ENCODE data around the gene PEPD. TPM values are rescaled to one million over a fixed set of nuclear protein-coding genes. Genes with fewer than 3 reads are reported as not detected.

The PEPD gene
- total RNA-seq, 2 donors from 2014 or later, result 52.2 to 67.9 TPM

GRCh38 chr19:33554821-33555220 lies 33.2 kb upstream of the PEPD start:
- H3K27me3 ChIP-seq (ENCODE audit: control insufficient read depth, insufficient read depth, low read length, poor library complexity, severe bottlenecking), result no peaks in the 10 kb centered on the region
- TF ChIP-seq, protein P1, sequence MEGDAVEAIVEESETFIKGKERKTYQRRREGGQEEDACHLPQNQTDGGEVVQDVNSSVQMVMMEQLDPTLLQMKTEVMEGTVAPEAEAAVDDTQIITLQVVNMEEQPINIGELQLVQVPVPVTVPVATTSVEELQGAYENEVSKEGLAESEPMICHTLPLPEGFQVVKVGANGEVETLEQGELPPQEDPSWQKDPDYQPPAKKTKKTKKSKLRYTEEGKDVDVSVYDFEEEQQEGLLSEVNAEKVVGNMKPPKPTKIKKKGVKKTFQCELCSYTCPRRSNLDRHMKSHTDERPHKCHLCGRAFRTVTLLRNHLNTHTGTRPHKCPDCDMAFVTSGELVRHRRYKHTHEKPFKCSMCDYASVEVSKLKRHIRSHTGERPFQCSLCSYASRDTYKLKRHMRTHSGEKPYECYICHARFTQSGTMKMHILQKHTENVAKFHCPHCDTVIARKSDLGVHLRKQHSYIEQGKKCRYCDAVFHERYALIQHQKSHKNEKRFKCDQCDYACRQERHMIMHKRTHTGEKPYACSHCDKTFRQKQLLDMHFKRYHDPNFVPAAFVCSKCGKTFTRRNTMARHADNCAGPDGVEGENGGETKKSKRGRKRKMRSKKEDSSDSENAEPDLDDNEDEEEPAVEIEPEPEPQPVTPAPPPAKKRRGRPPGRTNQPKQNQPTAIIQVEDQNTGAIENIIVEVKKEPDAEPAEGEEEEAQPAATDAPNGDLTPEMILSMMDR (conservative IDR thresholded peaks at IDR 0.05), result no peak
- no peaks in the 10 kb centered on the region for H3K27me3 Mint-ChIP-seq (ENCODE audit: insufficient read depth)
- H3K4me1 Mint-ChIP-seq, result no peaks in the 10 kb centered on the region
- no peaks in the 10 kb centered on the region for H3K9me3 ChIP-seq (ENCODE audit: control insufficient read depth, low read length)
- no peak for DNase-seq
- H3K36me3 ChIP-seq (ENCODE audit: control insufficient read depth, insufficient read depth, low read length), result no peaks in the 10 kb centered on the region
- H3K4me3 Mint-ChIP-seq, result no peak overlapping the region
- no peaks in the 10 kb centered on the region for H3K4me1 ChIP-seq (ENCODE audit: control insufficient read depth, insufficient read depth, low read length)
- no peak overlapping the region for H3K4me3 ChIP-seq (ENCODE audit: low read length)
- H3K9me3 Mint-ChIP-seq, result no peaks in the 10 kb centered on the region
- WGBS, 2 experiments (ENCODE audit: insufficient coverage in 1 of 2, insufficient read length in 1 of 2), result 92 to 93% methylated on average over 5 to 7 of the region's 7 CpGs
- no peak overlapping the region for H3K27ac Mint-ChIP-seq
- no peak overlapping the region for H3K27ac ChIP-seq (ENCODE audit: low read depth, low read length)
- H3K9ac ChIP-seq (ENCODE audit: extremely low read depth, low read length, poor library complexity, severe bottlenecking), result no peak overlapping the region
- H3K36me3 Mint-ChIP-seq (ENCODE audit: low read depth), result no peaks in the 10 kb centered on the region

DNA sequence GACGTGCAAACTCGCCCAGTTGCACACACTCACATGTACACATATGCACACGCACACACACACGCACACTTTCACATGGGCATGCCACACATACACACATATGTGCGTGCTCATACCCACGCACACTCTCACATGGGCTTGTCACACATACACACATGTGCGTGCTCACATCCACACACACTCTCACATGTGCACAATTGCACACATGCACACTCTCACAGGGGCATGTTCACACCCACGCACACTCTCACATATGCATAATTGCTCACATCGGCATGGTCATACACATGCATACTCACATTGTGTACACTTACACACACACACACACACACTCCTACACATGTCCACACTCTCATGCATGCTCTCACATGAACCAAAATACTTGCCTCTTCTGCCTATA lies 32.8 kb upstream of the PEPD start:
- H3K9me3 ChIP-seq (ENCODE audit: control insufficient read depth, low read length), result no peaks in the 10 kb centered on the region
- H3K4me1 ChIP-seq (ENCODE audit: control insufficient read depth, insufficient read depth, low read length), result no peaks in the 10 kb centered on the region
- H3K27ac Mint-ChIP-seq, result no peak overlapping the region
- H3K4me3 ChIP-seq (ENCODE audit: low read length), result no peak overlapping the region
- no peaks in the 10 kb centered on the region for H3K36me3 ChIP-seq (ENCODE audit: control insufficient read depth, insufficient read depth, low read length)
- H3K9ac ChIP-seq (ENCODE audit: extremely low read depth, low read length, poor library complexity, severe bottlenecking), result no peak overlapping the region
- H3K27me3 ChIP-seq (ENCODE audit: control insufficient read depth, insufficient read depth, low read length, poor library complexity, severe bottlenecking), result no peaks in the 10 kb centered on the region
- TF ChIP-seq, protein P1 (conservative IDR thresholded peaks at IDR 0.05), result no peak
- no peak overlapping the region for H3K4me3 Mint-ChIP-seq
- H3K27me3 Mint-ChIP-seq (ENCODE audit: insufficient read depth), result no peaks in the 10 kb centered on the region
- WGBS, 2 experiments (ENCODE audit: insufficient coverage in 1 of 2, insufficient read length in 1 of 2), result 84 to 85% methylated on average over 6 to 9 of the region's 9 CpGs
- H3K27ac ChIP-seq (ENCODE audit: low read depth, low read length), result no peak overlapping the region
- peaks cover under 1% of the 10 kb centered on the region for H3K4me1 Mint-ChIP-seq
- DNase-seq, result no peak
- no peaks in the 10 kb centered on the region for H3K9me3 Mint-ChIP-seq
- no peaks in the 10 kb centered on the region for H3K36me3 Mint-ChIP-seq (ENCODE audit: low read depth)

DNA sequence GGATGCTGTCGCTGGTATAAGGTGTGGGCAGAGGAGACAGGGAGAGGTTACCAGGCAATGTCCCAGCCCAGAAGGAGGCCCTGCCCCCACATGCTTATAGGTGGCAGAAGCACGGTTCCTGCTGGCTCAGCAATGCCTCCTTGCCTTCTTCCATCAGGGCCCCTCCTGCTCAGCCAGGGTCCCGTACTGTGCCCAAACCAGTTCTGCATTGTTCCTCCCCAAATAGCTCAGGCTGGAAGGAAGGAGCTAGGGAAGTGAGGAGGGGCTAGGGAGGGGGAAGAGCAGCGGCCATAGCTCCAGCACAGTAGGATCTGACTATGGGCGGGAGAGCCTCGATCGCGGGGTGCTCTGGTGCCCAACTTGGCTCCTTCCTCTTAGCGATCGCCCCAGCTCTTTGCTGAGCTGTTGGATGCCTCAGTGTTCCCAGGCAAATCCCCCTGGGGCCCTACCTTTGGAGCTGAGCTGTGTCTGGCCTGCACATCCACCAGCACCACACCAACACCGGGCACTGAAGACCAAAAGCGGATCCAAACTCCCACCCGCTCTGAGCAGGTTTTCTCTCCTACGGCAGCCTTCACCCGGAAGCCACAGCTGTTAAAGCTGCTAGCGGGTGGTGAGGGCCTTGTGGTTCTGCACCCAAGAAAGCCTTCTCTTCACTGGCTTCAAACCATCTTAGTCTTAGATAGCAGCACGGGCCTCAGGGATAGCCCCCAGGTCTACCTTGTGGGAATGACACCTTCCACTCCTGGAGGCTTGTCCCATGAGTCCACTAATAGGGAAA lies 32.1 kb upstream of the PEPD start:
- no peak overlapping the region for H3K9ac ChIP-seq (ENCODE audit: extremely low read depth, low read length, poor library complexity, severe bottlenecking)
- H3K4me1 Mint-ChIP-seq, result peaks cover 3% of the 10 kb centered on the region
- H3K4me3 Mint-ChIP-seq, result no peak overlapping the region
- no peaks in the 10 kb centered on the region for H3K9me3 Mint-ChIP-seq
- H3K4me1 ChIP-seq (ENCODE audit: control insufficient read depth, insufficient read depth, low read length), result no peaks in the 10 kb centered on the region
- H3K27me3 Mint-ChIP-seq (ENCODE audit: insufficient read depth), result no peaks in the 10 kb centered on the region
- H3K36me3 ChIP-seq (ENCODE audit: control insufficient read depth, insufficient read depth, low read length), result no peaks in the 10 kb centered on the region
- TF ChIP-seq, protein P1 (conservative IDR thresholded peaks at IDR 0.05), result no peak
- H3K36me3 Mint-ChIP-seq (ENCODE audit: low read depth), result no peaks in the 10 kb centered on the region
- no peak overlapping the region for H3K4me3 ChIP-seq (ENCODE audit: low read length)
- 93% methylated on average over 15 to 17 of the region's 17 CpGs for WGBS, 2 experiments (ENCODE audit: insufficient coverage in 1 of 2, insufficient read length in 1 of 2)
- no peak for DNase-seq
- no peak overlapping the region for H3K27ac ChIP-seq (ENCODE audit: low read depth, low read length)
- no peak overlapping the region for H3K27ac Mint-ChIP-seq
- H3K27me3 ChIP-seq (ENCODE audit: control insufficient read depth, insufficient read depth, low read length, poor library complexity, severe bottlenecking), result no peaks in the 10 kb centered on the region
- H3K9me3 ChIP-seq (ENCODE audit: control insufficient read depth, low read length), result no peaks in the 10 kb centered on the region

All from endodermal cell (in vitro differentiated cells).